Stimulated activated CD4-positive, alpha-beta T cell treated with anti-CD3 and anti-CD28 coated beads, Interleukin-12 subunit alpha, Interleukin-12 subunit beta, amount 100 ng/mL, for 4 hours (primary cell): ENCODE results near the gene LYPLAL1.
"Not testable (repeated sequence)": the region's sequence is repeated elsewhere in the genome, so short reads cannot be mapped to it uniquely, and the experiment has no call there.

Experiments used
- DNase-seq: peaks from one replicate; pipeline ENCODE4 v3.0.0-alpha.2; 2020

LYPLAL1 gene

GRCh38 chr1:219220945-219221344, 47.3 kb downstream of the LYPLAL1 start:
- DNase-seq = no peak

- no peak for DNase-seq
These were observed 49.8 kb downstream of the LYPLAL1 start for GRCh38 chr1:219223496-219223895.

GRCh38 chr1:219226196-219226595, 52.5 kb downstream of the LYPLAL1 start:
- DNase-seq = no peak

- DNase-seq = no peak
These were observed 53.8 kb downstream of the LYPLAL1 start for GRCh38 chr1:219227360-219228057.

- no peak for DNase-seq
These were observed 54.4 kb downstream of the LYPLAL1 start for GRCh38 chr1:219228058-219228419.

- no peak for DNase-seq
These were observed 59.2 kb downstream of the LYPLAL1 start for GRCh38 chr1:219232890-219233289.

GRCh38 chr1:219235903-219236481, 62.3 kb downstream of the LYPLAL1 start:
- no peak for DNase-seq

GRCh38 chr1:219236933-219237610, 63.4 kb downstream of the LYPLAL1 start:
- no peak for DNase-seq

- DNase-seq = no peak
These were observed 65.8 kb downstream of the LYPLAL1 start for GRCh38 chr1:219239518-219239917.

- DNase-seq = no peak
These were observed 71.2 kb downstream of the LYPLAL1 start for GRCh38 chr1:219244864-219245263.

- DNase-seq = no peak
These were observed 73.8 kb downstream of the LYPLAL1 start for GRCh38 chr1:219247441-219247840.

- DNase-seq = not testable (repeated sequence)
These were observed 76.8 kb downstream of the LYPLAL1 start for GRCh38 chr1:219250468-219250867.

- no peak for DNase-seq
These were observed 84.1 kb downstream of the LYPLAL1 start for GRCh38 chr1:219257751-219258150.

- no peak for DNase-seq
These were observed 87.8 kb downstream of the LYPLAL1 start for GRCh38 chr1:219261454-219261853.
